Testis (tissue), 2 donors: ENCODE data around the gene PIK3AP1.

Source experiments
- CTCF ChIP-seq, 3 experiments: fragments of 450-650 bp in 2 of 3; fragments of 200-600 bp in 1 of 3; sonication (generic) in 1 of 3; IDR thresholded peaks; one replicate each; pipeline ENCODE4 v1.5.1; 2016 to 2019; ENCODE audit warnings: antibody characterized with exemption in 3 of 3, mild to moderate bottlenecking in 2 of 3, moderate library complexity in 1 of 3
- POLR2A ChIP-seq: fragments of 450-650 bp; IDR thresholded peaks from one replicate; pipeline ENCODE4 v1.6.1; 2017; ENCODE audit warnings: antibody characterized with exemption, mild to moderate bottlenecking, moderate library complexity

- TF ChIP-seq CTCF (IDR thresholded peaks at IDR 0.05) (no peak), POLR2A (no peak)
These were observed 120.0 kb downstream of the PIK3AP1 start for GRCh38 chr10:96600337-96600736.
